ENCODE measurements around the gene TAS2R10. TPM values are rescaled to one million over a fixed set of nuclear protein-coding genes. Genes with fewer than 3 reads are reported as not detected.

The TAS2R10 gene
- total and polyA plus RNA-seq, 2 of the 8 experiments (the other 6 are each of a cell fraction or from before 2014, with no cell fraction given) = 0.08 TPM; not detected in 1

GRCh38 chr12:10783252-10783651, 42.9 kb downstream of the TAS2R10 start:
- 89% methylated on average over 5 of the region's 5 CpGs; no CpG with 5 or more reads in 1 of the 2 experiments for WGBS, 2 experiments (ENCODE audit: extremely low coverage in 1 of 2, insufficient coverage in 1 of 2, insufficient read length in 1 of 2, insufficient replicate concordance in 2 of 2, low coverage in 1 of 2, low lambda C conversion rate in 2 of 2, missing lambda C conversion rate in 1 of 2)
- no peak overlapping the region for H3K23ac ChIP-seq (ENCODE audit: insufficient read length)
- H3K36me3 ChIP-seq (ENCODE audit: control insufficient read depth in 2 of 4, insufficient read depth in 4 of 4, low read length in 3 of 4) = no peaks in the 10 kb centered on the region
- no peaks in the 10 kb centered on the region for H3K9me3 ChIP-seq (ENCODE audit: insufficient read depth in 2 of 2, low read depth in 1 of 2, low read length in 1 of 2)
- no peaks in the 10 kb centered on the region for H3K79me2 ChIP-seq (ENCODE audit: control insufficient read depth in 1 of 2, insufficient read depth in 2 of 2, low read length in 2 of 2)
- no peak overlapping the region for H4K91ac ChIP-seq (replicated peaks; ENCODE audit: insufficient read length, low read length)
- H3K27me3 ChIP-seq (replicated peaks in 1 of 4; ENCODE audit: control insufficient read depth in 3 of 4, extremely low read depth in 1 of 4, insufficient read depth in 3 of 4, low read length in 3 of 4) = no peaks in the 10 kb centered on the region
- no peak overlapping the region for H3K56ac ChIP-seq (replicated peaks; ENCODE audit: insufficient read length, low read depth, low read length)
- H2BK5ac ChIP-seq (ENCODE audit: low read depth, low read length) = no peak overlapping the region
- POLR2A ChIA-PET (ENCODE audit: partially characterized antibody) = no interaction called here
- H4K20me1 ChIP-seq (replicated peaks in 1 of 2; ENCODE audit: control insufficient read depth in 1 of 2, insufficient read depth in 2 of 2, low read length in 2 of 2) = no peaks in the 10 kb centered on the region
- no peak overlapping the region for H2BK15ac ChIP-seq (ENCODE audit: low read length)
- TF ChIP-seq CBX8 (IDR thresholded peaks at IDR 0.05; ENCODE audit: borderline replicate concordance, low read depth, low read length) (no peak), EGR1 (IDR thresholded peaks at IDR 0.05; ENCODE audit: borderline replicate concordance, low read depth, low read length) (no peak), SP2 (IDR thresholded peaks at IDR 0.05; ENCODE audit: low read length) (no peak), RBBP5 (IDR thresholded peaks at IDR 0.05; ENCODE audit: borderline replicate concordance, low read depth, low read length) (no peak), POU5F1 (IDR thresholded peaks at IDR 0.05; ENCODE audit: low read depth, low read length) (no peak), CHD1 (IDR thresholded peaks at IDR 0.05; ENCODE audit: low read depth, low read length) (no peak), SUZ12 (IDR thresholded peaks at IDR 0.05; ENCODE audit: low read length) (no peak), YY1 (IDR thresholded peaks at IDR 0.05; ENCODE audit: low read depth, low read length) (no peak), NANOG (IDR thresholded peaks at IDR 0.05; ENCODE audit: insufficient read depth, low read depth, low read length, poor library complexity, severe bottlenecking) (no peak), POLR2AphosphoS5 (IDR thresholded peaks at IDR 0.05; ENCODE audit: low read depth, low read length) (no peak), KDM4A (IDR thresholded peaks at IDR 0.05; ENCODE audit: low read depth, low read length, severe bottlenecking) (no peak), JUND (IDR thresholded peaks at IDR 0.05; ENCODE audit: low read length) (no peak), RFX5 (IDR thresholded peaks at IDR 0.05; ENCODE audit: borderline replicate concordance, low read depth, low read length) (no peak)
- H3K79me1 ChIP-seq (ENCODE audit: low read depth, low read length) = no peaks in the 10 kb centered on the region
- no peak overlapping the region for H4K5ac ChIP-seq (ENCODE audit: insufficient read length, low read depth, low read length)
- H2BK120ac ChIP-seq (replicated peaks; ENCODE audit: low read depth, low read length) = no peak overlapping the region
- no peak overlapping the region for H3K4me3 ChIP-seq (ENCODE audit: extremely low read depth in 1 of 4, insufficient read depth in 2 of 4, low read depth in 3 of 4, low read length in 4 of 4)
- DNase-seq (ENCODE audit: low read depth in 1 of 2, low spot score in 2 of 2) (no peak), FAIRE-seq (no peak)
- H2BK20ac ChIP-seq (ENCODE audit: low read length) = no peak overlapping the region
- no peak overlapping the region for H3K18ac ChIP-seq (ENCODE audit: extremely low read depth, low read length)
- H3K4ac ChIP-seq (replicated peaks; ENCODE audit: insufficient read length, low read depth, low read length) = no peak overlapping the region
- H2AK5ac ChIP-seq (ENCODE audit: low read depth, low read length) = no peak overlapping the region
- H3K9ac ChIP-seq (replicated peaks in 1 of 4; ENCODE audit: extremely low read depth in 1 of 4, low read depth in 3 of 4, low read length in 3 of 4) = no peak overlapping the region
- H2BK12ac ChIP-seq (ENCODE audit: low read depth, low read length) = no peak overlapping the region
- H4K8ac ChIP-seq (ENCODE audit: extremely low read depth, insufficient read depth, low read length) = no peak overlapping the region
- no peak overlapping the region for H3K27ac ChIP-seq (ENCODE audit: low read depth, low read length)
- H3K14ac ChIP-seq (ENCODE audit: insufficient read length) = no peak overlapping the region
- no peaks in the 10 kb centered on the region; the same call in 1 of the 2 replicates for H3K23me2 ChIP-seq (ENCODE audit: low read depth, low read length)
- H3K4me2 ChIP-seq (ENCODE audit: insufficient read depth in 1 of 2, low read depth in 2 of 2, low read length in 2 of 2) = no peak overlapping the region
- CTCF ChIA-PET (ENCODE audit: partially characterized antibody) = interaction anchor here (0.5 to 0.7 kb wide), 2 partner anchors 563 to 704 kb away, joined by 3 read pairs; no protein-coding TSS in a partner anchor
- no peaks in the 10 kb centered on the region for H3K4me1 ChIP-seq (replicated peaks in 1 of 4; ENCODE audit: control insufficient read depth in 3 of 4, insufficient read depth in 4 of 4, low read length in 3 of 4)
- no peak overlapping the region for H2AFZ ChIP-seq (ENCODE audit: low read length)

Measured in H1 (cell line).